Measurements from ENCODE around the gene KCNC3.

Gene KCNC3

GRCh38 chr19:50328873-50329145 lies 368 bp downstream of the KCNC3 start:
- in situ Hi-C loops (cut with HindIII; ENCODE audit: low pct_ligation_motif_present, low sequenced_read_pairs), result no loop called here
- no peaks in the 10 kb centered on the region for H3K36me3 ChIP-seq (replicated peaks)
- TF ChIP-seq CTCF (IDR thresholded peaks at IDR 0.05; ENCODE audit: low read depth, low read length, missing control alignments), result peak; percentile 12
- DNase-seq, result no peak
- no peak overlapping the region for H3K4me3 ChIP-seq (ENCODE audit: low read depth, low read length)
- peaks cover 39% of the 10 kb centered on the region for H3K27me3 ChIP-seq (replicated peaks)
- no peak overlapping the region for H3K27ac ChIP-seq

GRCh38 chr19:50328224-50328872 lies 829 bp downstream of the KCNC3 start:
- H3K36me3 ChIP-seq (replicated peaks), result no peaks in the 10 kb centered on the region
- no peak overlapping the region for H3K4me3 ChIP-seq (ENCODE audit: low read depth, low read length)
- TF ChIP-seq CTCF (IDR thresholded peaks at IDR 0.05; ENCODE audit: low read depth, low read length, missing control alignments), result no peak
- in situ Hi-C loops (cut with HindIII; ENCODE audit: low pct_ligation_motif_present, low sequenced_read_pairs), result no loop called here
- DNase-seq, result no peak
- no peak overlapping the region for H3K27ac ChIP-seq
- peaks cover 39% of the 10 kb centered on the region for H3K27me3 ChIP-seq (replicated peaks)

- Histone ChIP-seq H3K36me3 (replicated peaks) (no peaks in the 10 kb centered on the region), H3K27me3 (replicated peaks) (peaks cover 36% of the 10 kb centered on the region), H3K27ac (no peak overlapping the region), H3K4me3 (ENCODE audit: low read depth, low read length) (no peak overlapping the region)
- in situ Hi-C loops (cut with HindIII; ENCODE audit: low pct_ligation_motif_present, low sequenced_read_pairs), result no loop called here
- no peak for TF ChIP-seq CTCF (IDR thresholded peaks at IDR 0.05; ENCODE audit: low read depth, low read length, missing control alignments)
- DNase-seq, result no peak
These were observed 1.5 kb downstream of the KCNC3 start for GRCh38 chr19:50327461-50328223.

- no peaks in the 10 kb centered on the region for H3K36me3 ChIP-seq (replicated peaks)
- no peak for TF ChIP-seq CTCF (IDR thresholded peaks at IDR 0.05; ENCODE audit: low read depth, low read length, missing control alignments)
- in situ Hi-C loops (cut with HindIII; ENCODE audit: low pct_ligation_motif_present, low sequenced_read_pairs), result no loop called here
- DNase-seq, result no peak
- peaks cover 29% of the 10 kb centered on the region for H3K27me3 ChIP-seq (replicated peaks)
- H3K4me3 ChIP-seq (ENCODE audit: low read depth, low read length), result no peak overlapping the region
- H3K27ac ChIP-seq, result no peak overlapping the region
These were observed 2.2 kb downstream of the KCNC3 start for GRCh38 chr19:50327013-50327412.

GRCh38 chr19:50326101-50326664 lies 3.0 kb downstream of the KCNC3 start:
- H3K4me3 ChIP-seq (ENCODE audit: low read depth, low read length), result no peak overlapping the region
- TF ChIP-seq CTCF (IDR thresholded peaks at IDR 0.05; ENCODE audit: low read depth, low read length, missing control alignments), result no peak
- DNase-seq, result no peak
- in situ Hi-C loops (cut with HindIII; ENCODE audit: low pct_ligation_motif_present, low sequenced_read_pairs), result no loop called here
- no peaks in the 10 kb centered on the region for H3K36me3 ChIP-seq (replicated peaks)
- H3K27me3 ChIP-seq (replicated peaks), result peaks cover 25% of the 10 kb centered on the region
- H3K27ac ChIP-seq, result no peak overlapping the region
